DOHH2 (cell line): Measurements from ENCODE around the gene ADGRG1.

Source experiments
- H3F3A ChIP-seq: fragments of 200-600 bp; sonication (generic), shearing (Covaris generic); 2 replicates; pipeline ENCODE4 v1.6.0; 2016; ENCODE audit warnings: antibody characterized with exemption, mild to moderate bottlenecking; ENCODE audit not compliant: control insufficient read depth, insufficient read depth
- H3K27ac ChIP-seq: fragments of 200-600 bp; sonication (generic); 2 replicates; pipeline ENCODE4 v1.5.1; 2014; ENCODE audit warnings: low read depth, mild to moderate bottlenecking, low read length, moderate library complexity
- H3K27me3 ChIP-seq: fragments of 200-600 bp; sonication (generic); 2 replicates; pipeline ENCODE4 v1.6.1; 2014; ENCODE audit warnings: mild to moderate bottlenecking, low read length, mixed read lengths; ENCODE audit not compliant: control insufficient read depth
- H3K36me3 ChIP-seq: fragments of 200-600 bp; sonication (generic); 2 replicates; pipeline ENCODE4 v1.6.1; 2014; ENCODE audit warnings: mild to moderate bottlenecking, low read length, moderate library complexity, mixed read lengths; ENCODE audit not compliant: control insufficient read depth
- H3K4me1 ChIP-seq: fragments of 200-600 bp; sonication (generic); 2 replicates; pipeline ENCODE4 v1.6.1; 2014; ENCODE audit warnings: mild to moderate bottlenecking, low read length, mixed read lengths; ENCODE audit not compliant: control insufficient read depth
- H3K4me2 ChIP-seq: fragments of 200-600 bp; sonication (generic); 2 replicates; pipeline ENCODE4 v1.6.0; 2014; ENCODE audit warnings: mild to moderate bottlenecking, low read length, moderate library complexity
- H3K4me3 ChIP-seq: fragments of 200-600 bp; sonication (generic); 2 replicates; pipeline ENCODE4 v1.5.1; 2014; ENCODE audit warnings: mild to moderate bottlenecking, low read length, mixed read lengths
- H3K79me2 ChIP-seq: fragments of 200-600 bp; sonication (generic); 2 replicates; pipeline ENCODE4 v1.6.1; 2014; ENCODE audit warnings: mild to moderate bottlenecking, low read length, mixed read lengths; ENCODE audit not compliant: control insufficient read depth
- H3K9me2 ChIP-seq: fragments of 200-600 bp; sonication (generic); replicated peaks from 2 replicates; pipeline ENCODE4 v1.6.1; 2014; ENCODE audit warnings: mild to moderate bottlenecking, low read length, mixed read lengths; ENCODE audit not compliant: control insufficient read depth
- H3K9me3 ChIP-seq: fragments of 200-600 bp; sonication (generic); 2 replicates; pipeline ENCODE4 v1.6.1; 2014; ENCODE audit warnings: antibody characterized with exemption, low read length, mixed read lengths; ENCODE audit not compliant: control insufficient read depth, insufficient read depth
- H4K20me1 ChIP-seq: fragments of 200-600 bp; sonication (generic); 2 replicates; pipeline ENCODE4 v1.6.0; 2014; ENCODE audit warnings: low read depth, mild to moderate bottlenecking, antibody characterized with exemption, low read length, moderate library complexity; ENCODE audit not compliant: control insufficient read depth, insufficient read depth
- EZH2phosphoT487 ChIP-seq: fragments of 200-600 bp; sonication (generic); IDR thresholded peaks from 2 replicates; pipeline ENCODE4 v1.6.1; 2017; ENCODE audit warnings: borderline replicate concordance, mild to moderate bottlenecking, antibody characterized with exemption, low read length, moderate library complexity, mixed read lengths
- TF ChIP-seq, protein P1 (sequence below): fragments of 200-600 bp; sonication (generic); IDR thresholded peaks from one replicate; pipeline ENCODE4 v1.5.1; 2014; ENCODE audit warnings: antibody characterized with exemption, mild to moderate bottlenecking, low read depth, low read length; ENCODE audit not compliant: poor library complexity, severe bottlenecking

ADGRG1 gene

GRCh38 chr16:57675741-57676551, 47.5 kb downstream of the ADGRG1 start:
- Histone ChIP-seq H3K79me2 (no peaks in the 10 kb centered on the region), H3K36me3 (no peaks in the 10 kb centered on the region), H4K20me1 (no peaks in the 10 kb centered on the region), H3K27ac (no peak overlapping the region), H3K27me3 (peaks cover 23% of the 10 kb centered on the region), H3K4me3 (no peak overlapping the region), H3K4me1 (no peaks in the 10 kb centered on the region), H3K9me3 (no peaks in the 10 kb centered on the region), H3F3A (no peaks in the 10 kb centered on the region), H3K4me2 (no peak overlapping the region), H3K9me2 (no peaks in the 10 kb centered on the region)
- TF ChIP-seq, protein P1, sequence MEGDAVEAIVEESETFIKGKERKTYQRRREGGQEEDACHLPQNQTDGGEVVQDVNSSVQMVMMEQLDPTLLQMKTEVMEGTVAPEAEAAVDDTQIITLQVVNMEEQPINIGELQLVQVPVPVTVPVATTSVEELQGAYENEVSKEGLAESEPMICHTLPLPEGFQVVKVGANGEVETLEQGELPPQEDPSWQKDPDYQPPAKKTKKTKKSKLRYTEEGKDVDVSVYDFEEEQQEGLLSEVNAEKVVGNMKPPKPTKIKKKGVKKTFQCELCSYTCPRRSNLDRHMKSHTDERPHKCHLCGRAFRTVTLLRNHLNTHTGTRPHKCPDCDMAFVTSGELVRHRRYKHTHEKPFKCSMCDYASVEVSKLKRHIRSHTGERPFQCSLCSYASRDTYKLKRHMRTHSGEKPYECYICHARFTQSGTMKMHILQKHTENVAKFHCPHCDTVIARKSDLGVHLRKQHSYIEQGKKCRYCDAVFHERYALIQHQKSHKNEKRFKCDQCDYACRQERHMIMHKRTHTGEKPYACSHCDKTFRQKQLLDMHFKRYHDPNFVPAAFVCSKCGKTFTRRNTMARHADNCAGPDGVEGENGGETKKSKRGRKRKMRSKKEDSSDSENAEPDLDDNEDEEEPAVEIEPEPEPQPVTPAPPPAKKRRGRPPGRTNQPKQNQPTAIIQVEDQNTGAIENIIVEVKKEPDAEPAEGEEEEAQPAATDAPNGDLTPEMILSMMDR, result no peak
- TF ChIP-seq EZH2phosphoT487, result no peak

GRCh38 chr16:57676553-57677085, 48.2 kb downstream of the ADGRG1 start:
- Histone ChIP-seq H3F3A (no peaks in the 10 kb centered on the region), H4K20me1 (no peaks in the 10 kb centered on the region), H3K4me2 (no peak overlapping the region), H3K27me3 (peaks cover 21% of the 10 kb centered on the region), H3K79me2 (no peaks in the 10 kb centered on the region), H3K4me3 (no peak overlapping the region), H3K4me1 (no peaks in the 10 kb centered on the region), H3K36me3 (no peaks in the 10 kb centered on the region), H3K9me3 (no peaks in the 10 kb centered on the region), H3K27ac (no peak overlapping the region), H3K9me2 (no peaks in the 10 kb centered on the region)
- TF ChIP-seq EZH2phosphoT487, result no peak
- TF ChIP-seq, protein P1, result no peak

DNA sequence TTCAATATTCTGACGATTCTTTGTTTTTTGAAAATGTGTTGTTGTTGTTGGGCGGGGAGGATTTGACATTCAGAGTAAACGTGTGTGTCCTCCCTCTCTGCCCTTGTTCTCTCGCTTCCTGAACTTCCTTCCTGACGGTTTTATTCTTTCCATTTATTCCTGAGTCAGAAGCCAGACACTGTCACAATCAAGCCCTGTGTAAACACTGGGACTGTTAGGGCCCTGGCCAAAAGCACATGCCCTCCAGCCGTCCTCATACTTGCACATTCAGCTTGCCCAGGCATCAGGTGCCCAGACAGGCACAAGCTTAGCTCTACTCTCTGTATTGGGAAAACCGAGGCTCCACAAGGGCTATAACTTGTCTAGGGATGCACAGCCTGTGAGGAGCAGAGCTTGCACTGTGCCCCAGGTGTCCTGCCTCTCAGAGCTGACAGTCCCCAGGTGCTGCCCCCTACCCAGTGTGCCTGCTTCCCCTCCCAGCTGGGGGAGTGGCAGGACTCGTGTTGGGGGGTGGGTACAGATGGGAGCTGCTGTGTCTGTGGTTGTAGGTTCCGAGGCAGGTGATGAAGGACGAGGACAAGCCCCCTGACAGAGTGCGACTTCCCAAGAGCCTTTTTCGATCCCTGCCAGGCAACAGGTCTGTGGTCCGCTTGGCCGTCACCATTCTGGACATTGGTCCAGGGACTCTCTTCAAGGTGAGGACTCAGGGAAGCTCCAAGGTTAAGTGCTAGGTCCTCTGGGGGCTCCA, 49.4 kb downstream of the ADGRG1 start:
- no peaks in the 10 kb centered on the region for H3K79me2 ChIP-seq
- no peaks in the 10 kb centered on the region for H3K4me1 ChIP-seq
- no peaks in the 10 kb centered on the region for H3K36me3 ChIP-seq
- peaks cover 15% of the 10 kb centered on the region for H3K27me3 ChIP-seq
- no peaks in the 10 kb centered on the region for H3F3A ChIP-seq
- TF ChIP-seq EZH2phosphoT487, result no peak
- TF ChIP-seq, protein P1, result no peak
- no peak overlapping the region for H3K27ac ChIP-seq
- H3K4me3 ChIP-seq, result no peak overlapping the region
- no peaks in the 10 kb centered on the region for H3K9me2 ChIP-seq
- no peaks in the 10 kb centered on the region for H3K9me3 ChIP-seq
- H4K20me1 ChIP-seq, result no peaks in the 10 kb centered on the region
- no peak overlapping the region for H3K4me2 ChIP-seq
